ENCODE results near the gene TARDBP.
A peak's percentile ranks its signal among the peaks of the same experiment; 100 is the strongest.

Gene TARDBP

DNA sequence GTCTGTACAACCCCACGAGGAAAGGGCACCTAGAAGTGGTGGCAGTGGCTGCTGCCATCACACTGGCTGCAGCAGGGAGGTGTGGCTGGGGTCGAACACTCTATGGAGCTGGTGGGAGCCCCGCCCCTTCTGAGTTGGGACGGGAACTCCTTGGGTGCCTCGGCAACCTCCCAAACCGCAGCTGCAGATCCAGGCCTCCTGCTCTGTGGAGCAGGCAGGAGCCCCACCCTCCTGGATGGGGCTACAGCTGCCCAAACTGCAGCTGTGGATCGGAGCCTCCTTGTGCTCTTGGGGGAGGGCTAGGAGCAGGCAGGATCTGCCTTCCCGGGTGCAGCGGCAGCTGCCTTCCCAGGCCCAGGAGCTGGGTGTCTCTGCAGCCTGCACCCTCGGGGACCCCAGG is 38.9 kb upstream of the TARDBP start:
- H3K27me3 ChIP-seq (ENCODE audit: insufficient read depth, insufficient read length) = no peaks in the 10 kb centered on the region
- TF ChIP-seq SUZ12 (IDR thresholded peaks at IDR 0.05; ENCODE audit: extremely low read depth, insufficient read depth, insufficient read length) (no peak), YY1 (IDR thresholded peaks at IDR 0.05; ENCODE audit: insufficient read depth, insufficient read length) (no peak), ZNF274 (IDR thresholded peaks at IDR 0.05; ENCODE audit: low read depth, low read length) (no peak)
- H3K36me3 ChIP-seq (ENCODE audit: insufficient read depth, insufficient read length, low read length) = no peaks in the 10 kb centered on the region
- H3K9me3 ChIP-seq (ENCODE audit: insufficient read depth, low read length) = no peaks in the 10 kb centered on the region; the same call in 1 of the 2 replicates
- H3K4me1 ChIP-seq (ENCODE audit: insufficient read depth, insufficient read length) = peaks cover 5% of the 10 kb centered on the region
- no peak for DNase-seq (ENCODE audit: low read depth, low spot score)
- no peak overlapping the region for H3K4me3 ChIP-seq (ENCODE audit: insufficient read length, low read depth)
- no peak overlapping the region for H3K9ac ChIP-seq (ENCODE audit: insufficient read length, low read depth)

DNA sequence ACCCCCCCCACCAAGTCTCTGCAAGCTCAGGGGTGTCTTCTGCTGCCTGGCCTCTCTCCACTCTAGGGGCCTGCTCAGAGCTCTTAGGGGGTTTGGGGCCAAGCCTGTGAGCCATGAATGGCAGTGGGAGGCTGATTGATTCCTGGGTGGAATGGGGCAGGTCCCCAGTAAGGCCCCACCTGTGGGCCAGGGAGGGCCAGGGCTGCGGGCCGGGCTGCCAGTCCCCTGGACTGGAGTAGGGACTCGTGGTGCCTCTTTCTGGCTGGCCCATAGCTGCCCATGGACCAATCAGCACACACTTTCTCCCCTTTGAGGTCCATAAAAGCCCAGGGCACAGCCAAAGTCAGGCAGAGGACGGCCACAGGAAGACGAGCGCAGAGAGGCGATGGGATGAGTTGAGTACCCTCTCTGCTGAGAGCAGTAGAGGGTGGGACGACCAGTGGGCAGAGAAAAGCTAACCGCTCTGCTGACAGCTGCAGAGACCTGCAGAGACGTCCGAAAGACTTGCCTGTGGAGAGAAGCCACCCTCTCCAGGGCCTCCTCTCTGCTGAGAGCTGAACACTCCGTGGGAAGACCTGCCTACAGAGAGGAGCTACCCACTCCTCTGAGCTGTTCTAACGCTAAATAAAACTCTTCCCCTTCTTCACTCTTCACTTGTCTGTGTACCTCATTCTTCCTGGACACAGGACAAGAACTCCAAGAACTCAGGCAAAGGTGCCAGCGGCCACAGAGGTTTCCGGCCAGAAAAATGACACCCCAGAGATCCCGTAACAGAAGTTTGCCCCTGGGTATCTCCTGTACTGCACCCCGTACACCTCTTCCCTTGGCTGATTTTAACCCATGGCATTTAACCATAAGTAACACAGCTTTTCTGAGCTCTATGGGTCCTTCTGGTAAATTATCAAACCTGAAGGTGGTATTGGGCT is 38.2 kb upstream of the TARDBP start:
- H3K9me3 ChIP-seq (ENCODE audit: insufficient read depth, low read length) = no peaks in the 10 kb centered on the region; the same call in 1 of the 2 replicates

GRCh38 chr1:10975567-10976326 is 36.7 kb upstream of the TARDBP start:
- no peak overlapping the region for H3K4me3 ChIP-seq (ENCODE audit: insufficient read length, low read depth)
- no peaks in the 10 kb centered on the region for H3K36me3 ChIP-seq (ENCODE audit: insufficient read depth, insufficient read length, low read length)
- peak overlapping the region; percentile 21 for H3K9ac ChIP-seq (ENCODE audit: insufficient read length, low read depth)
- TF ChIP-seq ZNF274 (IDR thresholded peaks at IDR 0.05; ENCODE audit: low read depth, low read length) (no peak), YY1 (IDR thresholded peaks at IDR 0.05; ENCODE audit: insufficient read depth, insufficient read length) (no peak), SUZ12 (IDR thresholded peaks at IDR 0.05; ENCODE audit: extremely low read depth, insufficient read depth, insufficient read length) (no peak)
- no peaks in the 10 kb centered on the region for H3K27me3 ChIP-seq (ENCODE audit: insufficient read depth, insufficient read length)
- DNase-seq (ENCODE audit: low read depth, low spot score) = no peak
- no peaks in the 10 kb centered on the region; the same call in 1 of the 2 replicates for H3K9me3 ChIP-seq (ENCODE audit: insufficient read depth, low read length)
- peaks cover 9% of the 10 kb centered on the region for H3K4me1 ChIP-seq (ENCODE audit: insufficient read depth, insufficient read length)

More for the DNA sequence above, 38.2 kb upstream of the TARDBP start:
- TF ChIP-seq ZNF274 (IDR thresholded peaks at IDR 0.05; ENCODE audit: low read depth, low read length) (no peak), SUZ12 (IDR thresholded peaks at IDR 0.05; ENCODE audit: extremely low read depth, insufficient read depth, insufficient read length) (no peak), YY1 (IDR thresholded peaks at IDR 0.05; ENCODE audit: insufficient read depth, insufficient read length) (no peak)
- Histone ChIP-seq H3K4me1 (ENCODE audit: insufficient read depth, insufficient read length) (peaks cover 5% of the 10 kb centered on the region), H3K27me3 (ENCODE audit: insufficient read depth, insufficient read length) (no peaks in the 10 kb centered on the region), H3K36me3 (ENCODE audit: insufficient read depth, insufficient read length, low read length) (no peaks in the 10 kb centered on the region), H3K9ac (ENCODE audit: insufficient read length, low read depth) (no peak overlapping the region), H3K4me3 (ENCODE audit: insufficient read length, low read depth) (no peak overlapping the region)
- DNase-seq (ENCODE audit: low read depth, low spot score) = no peak

- H3K4me3 ChIP-seq (ENCODE audit: insufficient read length, low read depth) = no peak overlapping the region
- no peaks in the 10 kb centered on the region for H3K36me3 ChIP-seq (ENCODE audit: insufficient read depth, insufficient read length, low read length)
- H3K4me1 ChIP-seq (ENCODE audit: insufficient read depth, insufficient read length) = peaks cover 9% of the 10 kb centered on the region
- no peak overlapping the region for H3K9ac ChIP-seq (ENCODE audit: insufficient read length, low read depth)
- H3K27me3 ChIP-seq (ENCODE audit: insufficient read depth, insufficient read length) = no peaks in the 10 kb centered on the region
- TF ChIP-seq ZNF274 (IDR thresholded peaks at IDR 0.05; ENCODE audit: low read depth, low read length) (no peak), YY1 (IDR thresholded peaks at IDR 0.05; ENCODE audit: insufficient read depth, insufficient read length) (no peak), SUZ12 (IDR thresholded peaks at IDR 0.05; ENCODE audit: extremely low read depth, insufficient read depth, insufficient read length) (no peak)
- no peaks in the 10 kb centered on the region; the same call in 1 of the 2 replicates for H3K9me3 ChIP-seq (ENCODE audit: insufficient read depth, low read length)
- no peak for DNase-seq (ENCODE audit: low read depth, low spot score)
Measured at GRCh38 chr1:10978719-10979118, 33.7 kb upstream of the TARDBP start.

DNA sequence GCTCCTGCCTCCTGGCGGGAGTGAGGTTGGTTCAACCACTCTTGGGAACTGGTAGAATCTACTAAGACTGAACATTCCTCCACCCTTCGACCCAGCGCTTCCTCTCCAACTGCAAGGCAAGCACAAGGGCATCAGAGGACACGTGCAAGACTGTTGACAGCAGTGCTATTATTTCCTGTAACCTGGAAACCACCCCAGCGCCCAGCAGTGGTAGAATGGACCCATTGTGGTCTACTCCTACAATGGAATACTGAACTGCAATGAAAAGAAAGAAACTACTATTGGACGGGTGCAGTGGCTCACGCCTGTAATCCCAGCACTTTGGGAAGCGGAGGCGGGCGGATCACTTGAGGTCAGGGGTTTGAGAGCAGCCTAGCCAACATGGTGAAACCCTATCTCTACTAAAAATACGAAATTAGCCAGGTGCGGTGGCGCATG is 33.0 kb upstream of the TARDBP start:
- Histone ChIP-seq H3K27me3 (ENCODE audit: insufficient read depth, insufficient read length) (no peaks in the 10 kb centered on the region), H3K4me3 (ENCODE audit: insufficient read length, low read depth) (no peak overlapping the region), H3K9ac (ENCODE audit: insufficient read length, low read depth) (peak overlapping the region; percentile 26), H3K9me3 (ENCODE audit: insufficient read depth, low read length) (no peaks in the 10 kb centered on the region; the same call in 1 of the 2 replicates), H3K36me3 (ENCODE audit: insufficient read depth, insufficient read length, low read length) (no peaks in the 10 kb centered on the region), H3K4me1 (ENCODE audit: insufficient read depth, insufficient read length) (peaks cover 9% of the 10 kb centered on the region)
- DNase-seq (ENCODE audit: low read depth, low spot score) = no peak
- TF ChIP-seq YY1 (IDR thresholded peaks at IDR 0.05; ENCODE audit: insufficient read depth, insufficient read length) = no peak
- no peak for TF ChIP-seq SUZ12 (IDR thresholded peaks at IDR 0.05; ENCODE audit: extremely low read depth, insufficient read depth, insufficient read length)
- no peak for TF ChIP-seq ZNF274 (IDR thresholded peaks at IDR 0.05; ENCODE audit: low read depth, low read length)

DNA sequence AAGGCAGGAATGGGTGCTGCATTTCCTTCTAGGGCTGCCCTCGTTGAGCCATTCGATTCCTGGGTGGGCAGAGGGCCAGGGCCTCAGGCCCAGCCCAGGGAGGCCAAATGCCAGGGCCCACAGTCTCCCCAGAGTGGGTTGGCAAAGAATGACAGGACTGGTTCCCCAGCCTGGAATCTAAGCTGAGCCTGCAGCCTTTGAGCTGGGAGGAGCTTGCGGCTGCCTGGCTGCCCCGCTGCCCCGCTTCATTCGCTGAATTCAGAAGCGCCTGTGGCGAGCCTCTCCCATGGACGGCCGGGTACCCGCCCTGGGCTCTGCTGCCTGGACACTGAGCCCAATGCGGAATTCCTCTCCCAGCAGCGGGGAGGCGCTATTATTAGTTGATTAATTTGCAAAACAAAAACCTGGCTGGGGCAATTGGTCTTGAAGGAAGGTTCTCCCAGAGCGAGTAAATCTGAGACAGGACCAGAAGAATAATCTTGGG is 32.3 kb upstream of the TARDBP start:
- DNase-seq (ENCODE audit: low read depth, low spot score) = peak; percentile 90
- Histone ChIP-seq H3K9me3 (ENCODE audit: insufficient read depth, low read length) (no peaks in the 10 kb centered on the region), H3K36me3 (ENCODE audit: insufficient read depth, insufficient read length, low read length) (no peaks in the 10 kb centered on the region), H3K27me3 (ENCODE audit: insufficient read depth, insufficient read length) (no peaks in the 10 kb centered on the region), H3K4me3 (ENCODE audit: insufficient read length, low read depth) (peak overlapping the region; percentile 15), H3K9ac (ENCODE audit: insufficient read length, low read depth) (peak overlapping the region; percentile 72), H3K4me1 (ENCODE audit: insufficient read depth, insufficient read length) (peaks cover 9% of the 10 kb centered on the region)
- TF ChIP-seq SUZ12 (IDR thresholded peaks at IDR 0.05; ENCODE audit: extremely low read depth, insufficient read depth, insufficient read length) (no peak), ZNF274 (IDR thresholded peaks at IDR 0.05; ENCODE audit: low read depth, low read length) (no peak), YY1 (IDR thresholded peaks at IDR 0.05; ENCODE audit: insufficient read depth, insufficient read length) (no peak)

Measured in NT2/D1 (cell line).